ENCODE measurements around the gene RHOJ. TPM values are rescaled to one million over a fixed set of nuclear protein-coding genes. Genes with fewer than 3 reads are reported as not detected.

Gene RHOJ
- total and polyA plus RNA-seq, 2 of the 8 experiments (the other 6 are each of a cell fraction or from before 2014, with no cell fraction given) = 0.11 TPM; not detected in 1

GRCh38 chr14:63203015-63203414 lies 1.2 kb upstream of the RHOJ start (continued):
- TF ChIP-seq CHD7 (IDR thresholded peaks at IDR 0.05; ENCODE audit: insufficient replicate concordance, low read length) (no peak), TEAD4 (IDR thresholded peaks at IDR 0.05; ENCODE audit: low read depth, low read length) (no peak), CTBP2 (IDR thresholded peaks at IDR 0.05; ENCODE audit: borderline replicate concordance, insufficient read depth, insufficient read length, low read length) (no peak), ATF3 (IDR thresholded peaks at IDR 0.05; ENCODE audit: insufficient read depth, low read depth, low read length) (no peak), CBX5 (IDR thresholded peaks at IDR 0.05; ENCODE audit: low read depth, low read length) (no peak), POLR2AphosphoS5 (IDR thresholded peaks at IDR 0.05; ENCODE audit: low read depth, low read length) (no peak), E2F6 (IDR thresholded peaks at IDR 0.05) (no peak)

Measured in H1 (cell line).